Neural progenitor cell (in vitro differentiated cells): ENCODE data around the gene NKD1.

Source experiments
- EZH2 ChIP-seq: fragments of 200-600 bp; sonication (generic); IDR thresholded peaks from 2 replicates; pipeline ENCODE4 v1.6.1; 2017; ENCODE audit warnings: antibody characterized with exemption, mild to moderate bottlenecking, moderate library complexity
- EZH2phosphoT487 ChIP-seq: fragments of 200-600 bp; sonication (generic); IDR thresholded peaks from 2 replicates; pipeline ENCODE4 v1.6.1; 2017; ENCODE audit warnings: antibody characterized with exemption
- TF ChIP-seq, protein P1 (sequence below): fragments of 200-600 bp; sonication (generic); IDR thresholded peaks from 2 replicates; pipeline ENCODE4 v1.5.1; 2017; ENCODE audit warnings: antibody characterized with exemption, mild to moderate bottlenecking

DNA sequence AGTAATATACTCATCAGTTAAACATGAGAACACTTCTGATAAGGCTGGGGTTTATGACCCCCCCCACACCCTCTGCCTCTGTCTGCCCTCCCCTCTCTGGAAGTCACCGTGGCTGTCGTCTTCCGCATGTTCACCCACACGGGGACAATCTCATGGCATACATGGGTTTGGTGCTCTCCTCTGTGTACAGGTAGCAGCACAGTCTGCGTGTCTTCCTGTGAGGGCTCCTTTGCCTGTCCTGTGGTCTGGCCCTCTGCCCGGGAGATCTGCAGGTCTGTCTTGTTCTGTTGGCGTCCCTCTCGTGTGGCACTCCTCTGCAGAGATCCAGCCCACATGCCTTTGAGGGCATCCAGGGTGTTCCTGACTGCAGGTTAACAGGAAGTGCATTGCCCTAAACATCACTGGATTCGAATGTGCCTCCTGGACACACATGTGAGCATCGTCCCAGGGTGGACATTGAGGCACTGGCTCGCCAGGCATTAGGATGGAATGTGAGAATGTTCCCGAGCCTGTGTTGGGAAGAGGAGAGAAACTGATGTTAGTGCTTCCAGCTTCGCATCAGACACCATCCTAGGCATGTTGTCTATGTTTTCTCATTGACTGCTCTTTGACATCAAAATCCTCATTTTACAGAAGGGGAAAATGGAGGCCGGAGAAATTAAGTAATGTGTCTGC, 54.5 kb downstream of the NKD1 start:
- TF ChIP-seq, protein P1, sequence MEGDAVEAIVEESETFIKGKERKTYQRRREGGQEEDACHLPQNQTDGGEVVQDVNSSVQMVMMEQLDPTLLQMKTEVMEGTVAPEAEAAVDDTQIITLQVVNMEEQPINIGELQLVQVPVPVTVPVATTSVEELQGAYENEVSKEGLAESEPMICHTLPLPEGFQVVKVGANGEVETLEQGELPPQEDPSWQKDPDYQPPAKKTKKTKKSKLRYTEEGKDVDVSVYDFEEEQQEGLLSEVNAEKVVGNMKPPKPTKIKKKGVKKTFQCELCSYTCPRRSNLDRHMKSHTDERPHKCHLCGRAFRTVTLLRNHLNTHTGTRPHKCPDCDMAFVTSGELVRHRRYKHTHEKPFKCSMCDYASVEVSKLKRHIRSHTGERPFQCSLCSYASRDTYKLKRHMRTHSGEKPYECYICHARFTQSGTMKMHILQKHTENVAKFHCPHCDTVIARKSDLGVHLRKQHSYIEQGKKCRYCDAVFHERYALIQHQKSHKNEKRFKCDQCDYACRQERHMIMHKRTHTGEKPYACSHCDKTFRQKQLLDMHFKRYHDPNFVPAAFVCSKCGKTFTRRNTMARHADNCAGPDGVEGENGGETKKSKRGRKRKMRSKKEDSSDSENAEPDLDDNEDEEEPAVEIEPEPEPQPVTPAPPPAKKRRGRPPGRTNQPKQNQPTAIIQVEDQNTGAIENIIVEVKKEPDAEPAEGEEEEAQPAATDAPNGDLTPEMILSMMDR, result no peak
- TF ChIP-seq EZH2 (no peak), EZH2phosphoT487 (no peak)
